KMS-11 (cell line): ENCODE data around the gene UNC93A.
"Not testable (repeated sequence)": the region's sequence is repeated elsewhere in the genome, so short reads cannot be mapped to it uniquely, and the experiment has no call there.

Source experiments
- H2AFZ ChIP-seq: fragments of 200-600 bp; sonication (generic); 2 replicates; pipeline ENCODE4 v1.6.1; 2016; ENCODE audit warnings: antibody characterized with exemption, mixed run types, low read depth
- H3K27ac ChIP-seq: fragments of 200-600 bp; sonication (generic); 2 replicates; pipeline ENCODE4 v1.6.1; 2016; ENCODE audit warnings: mild to moderate bottlenecking, mixed run types
- H3K27me3 ChIP-seq: fragments of 200-600 bp; sonication (generic); 2 replicates; pipeline ENCODE4 v1.6.1; 2017; ENCODE audit warnings: mild to moderate bottlenecking, low read depth, mixed run types, moderate library complexity; ENCODE audit not compliant: insufficient read depth
- H3K36me3 ChIP-seq: fragments of 200-600 bp; sonication (generic); 2 replicates; pipeline ENCODE4 v1.6.1; 2017; ENCODE audit warnings: mild to moderate bottlenecking, mixed run types; ENCODE audit not compliant: insufficient read depth
- H3K4me1 ChIP-seq: fragments of 200-600 bp; sonication (generic); 2 replicates; pipeline ENCODE4 v1.6.1; 2016; ENCODE audit warnings: mild to moderate bottlenecking, low read depth, mixed run types; ENCODE audit not compliant: poor library complexity, severe bottlenecking
- H3K4me2 ChIP-seq: fragments of 200-600 bp; sonication (generic); 2 replicates; pipeline ENCODE4 v1.7.0; 2016; ENCODE audit warnings: mild to moderate bottlenecking, mixed run types
- H3K4me3 ChIP-seq: fragments of 200-600 bp; sonication (generic); IDR thresholded peaks from 2 replicates; pipeline ENCODE4 v1.6.1; 2017; ENCODE audit warnings: low read depth, low read length, mixed read lengths; ENCODE audit not compliant: insufficient read depth
- H3K79me2 ChIP-seq: fragments of 200-600 bp; sonication (generic); 2 replicates; pipeline ENCODE4 v1.6.1; 2016; ENCODE audit warnings: low read depth, mixed run types; ENCODE audit not compliant: insufficient read depth
- H3K9ac ChIP-seq: fragments of 200-600 bp; sonication (generic); 2 replicates; pipeline ENCODE4 v1.6.1; 2016; ENCODE audit warnings: mild to moderate bottlenecking, mixed run types
- H4K20me1 ChIP-seq: fragments of 200-600 bp; sonication (generic); 2 replicates; pipeline ENCODE4 v1.6.1; 2016; ENCODE audit warnings: mild to moderate bottlenecking, mixed run types; ENCODE audit not compliant: insufficient read depth
- CTCF ChIP-seq: fragments of 200-600 bp; sonication (generic); conservative IDR thresholded peaks from 2 replicates; pipeline ENCODE4 v1.6.1; 2017; ENCODE audit warnings: low read depth, mild to moderate bottlenecking, antibody characterized with exemption, low read length, moderate library complexity, mixed read lengths

UNC93A gene

GRCh38 chr6:167311286-167311685 is 20.2 kb downstream of the UNC93A start:
- Histone ChIP-seq H3K9ac (no peak overlapping the region), H3K79me2 (no peaks in the 10 kb centered on the region), H3K4me3 (no peak overlapping the region), H3K36me3 (no peaks in the 10 kb centered on the region), H3K4me2 (no peak overlapping the region), H2AFZ (no peak overlapping the region), H4K20me1 (no peaks in the 10 kb centered on the region), H3K27me3 (no peaks in the 10 kb centered on the region), H3K4me1 (no peaks in the 10 kb centered on the region), H3K27ac (no peak overlapping the region)
- TF ChIP-seq CTCF: no peak

GRCh38 chr6:167311691-167312090 is 20.6 kb downstream of the UNC93A start:
- H3K27me3 ChIP-seq, H3K4me1 ChIP-seq, H3K4me3 ChIP-seq, H3K79me2 ChIP-seq, H3K27ac ChIP-seq, H3K36me3 ChIP-seq, H3K4me2 ChIP-seq, H4K20me1 ChIP-seq, H2AFZ ChIP-seq, H3K9ac ChIP-seq: not testable (repeated sequence)

- no peak overlapping the region for H3K4me3 ChIP-seq
- no peak overlapping the region for H3K9ac ChIP-seq
- no peaks in the 10 kb centered on the region for H4K20me1 ChIP-seq
- H3K4me1 ChIP-seq: no peaks in the 10 kb centered on the region
- TF ChIP-seq CTCF: no peak
- no peak overlapping the region for H2AFZ ChIP-seq
- H3K79me2 ChIP-seq: no peaks in the 10 kb centered on the region
- H3K27ac ChIP-seq: no peak overlapping the region
- H3K27me3 ChIP-seq: no peaks in the 10 kb centered on the region
- no peaks in the 10 kb centered on the region for H3K36me3 ChIP-seq
- no peak overlapping the region for H3K4me2 ChIP-seq
These were observed 23.2 kb downstream of the UNC93A start for GRCh38 chr6:167314180-167314821.

GRCh38 chr6:167317172-167317571 is 26.1 kb downstream of the UNC93A start:
- Histone ChIP-seq H3K27ac (no peak overlapping the region), H3K9ac (no peak overlapping the region), H3K79me2 (no peaks in the 10 kb centered on the region), H3K4me1 (no peaks in the 10 kb centered on the region), H3K36me3 (no peaks in the 10 kb centered on the region), H3K27me3 (no peaks in the 10 kb centered on the region), H3K4me3 (no peak overlapping the region), H4K20me1 (no peaks in the 10 kb centered on the region), H2AFZ (no peak overlapping the region), H3K4me2 (no peak overlapping the region)
- no peak for TF ChIP-seq CTCF

- H2AFZ ChIP-seq, H4K20me1 ChIP-seq, H3K4me3 ChIP-seq, H3K27ac ChIP-seq, H3K4me1 ChIP-seq, H3K4me2 ChIP-seq, H3K9ac ChIP-seq, H3K79me2 ChIP-seq, H3K36me3 ChIP-seq, H3K27me3 ChIP-seq: not testable (repeated sequence)
These were observed 27.2 kb downstream of the UNC93A start for GRCh38 chr6:167318354-167318753.

GRCh38 chr6:167318856-167319255 is 27.7 kb downstream of the UNC93A start:
- H3K9ac ChIP-seq, H3K4me1 ChIP-seq, H3K4me2 ChIP-seq: not testable (repeated sequence)

GRCh38 chr6:167319856-167320753 is 29.0 kb downstream of the UNC93A start:
- H3K27ac ChIP-seq: not testable (repeated sequence)

More at GRCh38 chr6:167318856-167319255, 27.7 kb downstream of the UNC93A start:
- H3K27me3 ChIP-seq, H3K27ac ChIP-seq, H4K20me1 ChIP-seq, H3K79me2 ChIP-seq, H3K36me3 ChIP-seq, H3K4me3 ChIP-seq, H2AFZ ChIP-seq: not testable (repeated sequence)

GRCh38 chr6:167320754-167321056 is 29.6 kb downstream of the UNC93A start:
- not testable (repeated sequence) for H3K4me3 ChIP-seq, H4K20me1 ChIP-seq, H3K4me1 ChIP-seq, H3K4me2 ChIP-seq, H3K27ac ChIP-seq, H3K79me2 ChIP-seq, H2AFZ ChIP-seq, H3K27me3 ChIP-seq, H3K36me3 ChIP-seq, H3K9ac ChIP-seq

More at GRCh38 chr6:167319856-167320753, 29.0 kb downstream of the UNC93A start:
- not testable (repeated sequence) for H3K9ac ChIP-seq, H4K20me1 ChIP-seq, H3K36me3 ChIP-seq, H3K4me1 ChIP-seq, H3K4me2 ChIP-seq, H2AFZ ChIP-seq, H3K79me2 ChIP-seq, H3K4me3 ChIP-seq, H3K27me3 ChIP-seq
